ENCODE measurements around the gene PPP4C.
A peak's percentile ranks its signal among the peaks of the same experiment; 100 is the strongest.
"Not testable (repeated sequence)": the region's sequence is repeated elsewhere in the genome, so short reads cannot be mapped to it uniquely, and the experiment has no call there.

PPP4C gene

GRCh38 chr16:30075503-30076275 is at the start of gene PPP4C:
PPP4C (plus strand) TSS chr16:30075994; CDS start chr16:30076378, 384 bp downstream.
- peak; percentile 94 to 95 for DNase-seq
- TF ChIP-seq POLR2A (IDR thresholded peaks at IDR 0.05; ENCODE audit: low read length), result peak; percentile 88
- no peak for TF ChIP-seq GATA1 (IDR thresholded peaks at IDR 0.05; ENCODE audit: low read depth, low read length)

GRCh38 chr16:30026449-30026848 is 49.3 kb upstream of the PPP4C start:
- TF ChIP-seq GATA1 (IDR thresholded peaks at IDR 0.05; ENCODE audit: low read depth, low read length) (no peak), POLR2A (IDR thresholded peaks at IDR 0.05; ENCODE audit: low read length) (no peak)
- no peak for DNase-seq

- DNase-seq, result no peak
- TF ChIP-seq GATA1 (IDR thresholded peaks at IDR 0.05; ENCODE audit: low read depth, low read length) (no peak), POLR2A (IDR thresholded peaks at IDR 0.05; ENCODE audit: low read length) (no peak)
Observed at GRCh38 chr16:30027588-30028437, 48.0 kb upstream of the PPP4C start.

GRCh38 chr16:30028438-30029076 is 47.2 kb upstream of the PPP4C start:
- TF ChIP-seq GATA1 (IDR thresholded peaks at IDR 0.05; ENCODE audit: low read depth, low read length), result no peak
- no peak for TF ChIP-seq POLR2A (IDR thresholded peaks at IDR 0.05; ENCODE audit: low read length)
- DNase-seq, result no peak

- DNase-seq, result no peak
- TF ChIP-seq POLR2A (IDR thresholded peaks at IDR 0.05; ENCODE audit: low read length) (no peak), GATA1 (IDR thresholded peaks at IDR 0.05; ENCODE audit: low read depth, low read length) (no peak)
Observed at GRCh38 chr16:30030011-30030685, 45.6 kb upstream of the PPP4C start.

GRCh38 chr16:30030841-30031413 is 44.9 kb upstream of the PPP4C start, which contains the start of gene TLCD3B:
TLCD3B (minus strand) TSS chr16:30031271; CDS start chr16:30030527, 744 bp downstream.
- no peak for DNase-seq

GRCh38 chr16:30031477-30031918 is 44.3 kb upstream of the PPP4C start:
- no peak for DNase-seq
- no peak for TF ChIP-seq GATA1 (IDR thresholded peaks at IDR 0.05; ENCODE audit: low read depth, low read length)
- TF ChIP-seq POLR2A (IDR thresholded peaks at IDR 0.05; ENCODE audit: low read length), result no peak

More at GRCh38 chr16:30030841-30031413, 44.9 kb upstream of the PPP4C start, which contains the start of gene TLCD3B:
- TF ChIP-seq GATA1 (IDR thresholded peaks at IDR 0.05; ENCODE audit: low read depth, low read length) (no peak), POLR2A (IDR thresholded peaks at IDR 0.05; ENCODE audit: low read length) (no peak)

- DNase-seq, result peak; percentile 69 to 85
- TF ChIP-seq POLR2A (IDR thresholded peaks at IDR 0.05; ENCODE audit: low read length), result no peak
- no peak for TF ChIP-seq GATA1 (IDR thresholded peaks at IDR 0.05; ENCODE audit: low read depth, low read length)
Observed at GRCh38 chr16:30032083-30032819, 43.5 kb upstream of the PPP4C start.

- no peak for DNase-seq
- TF ChIP-seq GATA1 (IDR thresholded peaks at IDR 0.05; ENCODE audit: low read depth, low read length) (no peak), POLR2A (IDR thresholded peaks at IDR 0.05; ENCODE audit: low read length) (no peak)
Observed at GRCh38 chr16:30033270-30033669, 42.5 kb upstream of the PPP4C start.

- TF ChIP-seq POLR2A (IDR thresholded peaks at IDR 0.05; ENCODE audit: low read length) (no peak), GATA1 (IDR thresholded peaks at IDR 0.05; ENCODE audit: low read depth, low read length) (no peak)
- DNase-seq, result no peak
Observed at GRCh38 chr16:30040221-30040620, 35.6 kb upstream of the PPP4C start.

GRCh38 chr16:30040690-30041089 is 35.1 kb upstream of the PPP4C start:
- not testable (repeated sequence) for DNase-seq

- no peak for TF ChIP-seq GATA1 (IDR thresholded peaks at IDR 0.05; ENCODE audit: low read depth, low read length)
- TF ChIP-seq POLR2A (IDR thresholded peaks at IDR 0.05; ENCODE audit: low read length), result no peak
- DNase-seq, result peak in 1 of 2 experiments; percentile 46
Observed at GRCh38 chr16:30041841-30042240, 34.0 kb upstream of the PPP4C start.

All from erythroblast (primary cell).